HG03457 (cell line): Measurements from ENCODE around the gene C4orf50.
"Not testable (repeated sequence)": the region's sequence is repeated elsewhere in the genome, so short reads cannot be mapped to it uniquely, and the experiment has no call there.

ENCODE experiments used
- ATAC-seq: cut with Tn5 transposase; IDR thresholded peaks from one replicate; pipeline ENCODE4 v1.9.1; 2021; ENCODE audit warnings: moderate number of reproducible peaks; ENCODE audit not compliant: unreplicated experiment

The C4orf50 gene

GRCh38 chr4:5952975-5953951, 65.0 kb downstream of the C4orf50 start:
- ATAC-seq, result no peak

- no peak for ATAC-seq
Observed at GRCh38 chr4:5952286-5952974, 65.8 kb downstream of the C4orf50 start.

- not testable (repeated sequence) for ATAC-seq
Observed at GRCh38 chr4:5946653-5947052, 71.6 kb downstream of the C4orf50 start.

GRCh38 chr4:5945936-5946335, 72.3 kb downstream of the C4orf50 start:
- ATAC-seq, result no peak

GRCh38 chr4:5945171-5945570, 73.1 kb downstream of the C4orf50 start:
- ATAC-seq, result no peak

GRCh38 chr4:5943561-5943960, 74.7 kb downstream of the C4orf50 start:
- ATAC-seq, result no peak

GRCh38 chr4:5942947-5943346, 75.3 kb downstream of the C4orf50 start:
- ATAC-seq, result no peak

GRCh38 chr4:5941601-5942000, 76.6 kb downstream of the C4orf50 start:
- no peak for ATAC-seq

GRCh38 chr4:5940470-5941203, 77.6 kb downstream of the C4orf50 start:
- no peak for ATAC-seq

GRCh38 chr4:5933996-5934831, 84.0 kb downstream of the C4orf50 start:
- no peak for ATAC-seq

- ATAC-seq, result no peak
Observed at GRCh38 chr4:5933116-5933515, 85.1 kb downstream of the C4orf50 start.

- no peak for ATAC-seq
Observed at GRCh38 chr4:5932035-5932568, 86.1 kb downstream of the C4orf50 start.

GRCh38 chr4:5931526-5931925, 86.7 kb downstream of the C4orf50 start:
- ATAC-seq, result no peak

GRCh38 chr4:5930876-5931275, 87.4 kb downstream of the C4orf50 start:
- ATAC-seq, result no peak

GRCh38 chr4:5930456-5930855, 87.8 kb downstream of the C4orf50 start:
- no peak for ATAC-seq

- ATAC-seq, result no peak
Observed at GRCh38 chr4:5928844-5929420, 89.3 kb downstream of the C4orf50 start.

- no peak for ATAC-seq
Observed at GRCh38 chr4:5928274-5928673, 90.0 kb downstream of the C4orf50 start.

- ATAC-seq, result no peak
Observed at GRCh38 chr4:5927747-5928146, 90.5 kb downstream of the C4orf50 start.

GRCh38 chr4:5927116-5927515, 91.1 kb downstream of the C4orf50 start:
- ATAC-seq, result no peak

- ATAC-seq, result no peak
Observed at GRCh38 chr4:5926598-5926997, 91.6 kb downstream of the C4orf50 start.
